ENCODE data around the gene DDB1.

Gene DDB1

GRCh38 chr11:61336171-61336935, 3.4 kb upstream of the DDB1 start:
- DNase-seq (ENCODE audit: low spot score), result peak; percentile 85

GRCh38 chr11:61335355-61335710, 2.4 kb upstream of the DDB1 start:
- no peak for DNase-seq (ENCODE audit: low spot score)

- DNase-seq (ENCODE audit: low spot score), result no peak
Observed at GRCh38 chr11:61334434-61335354, 1.8 kb upstream of the DDB1 start.

- no peak for DNase-seq (ENCODE audit: low spot score)
Observed at GRCh38 chr11:61333550-61334433, 887 bp upstream of the DDB1 start.

GRCh38 chr11:61332281-61332796, 566 bp downstream of the DDB1 start:
- no peak for DNase-seq (ENCODE audit: low spot score)

- no peak for DNase-seq (ENCODE audit: low spot score)
Observed at GRCh38 chr11:61331651-61332050, 1.3 kb downstream of the DDB1 start.

GRCh38 chr11:61329871-61330270, 3.0 kb downstream of the DDB1 start:
- DNase-seq (ENCODE audit: low spot score), result no peak

GRCh38 chr11:61328351-61328750, 4.6 kb downstream of the DDB1 start:
- DNase-seq (ENCODE audit: low spot score), result no peak

GRCh38 chr11:61327669-61328071, 5.2 kb downstream of the DDB1 start:
- no peak for DNase-seq (ENCODE audit: low spot score)

- no peak for DNase-seq (ENCODE audit: low spot score)
Observed at GRCh38 chr11:61325649-61326414, 7.1 kb downstream of the DDB1 start.

GRCh38 chr11:61315260-61315659, 17.6 kb downstream of the DDB1 start:
- no peak for DNase-seq (ENCODE audit: low spot score)

GRCh38 chr11:61310749-61311148, 22.2 kb downstream of the DDB1 start:
- no peak for DNase-seq (ENCODE audit: low spot score)

GRCh38 chr11:61309739-61310138, 23.2 kb downstream of the DDB1 start:
- DNase-seq (ENCODE audit: low spot score), result no peak

- no peak for DNase-seq (ENCODE audit: low spot score)
Observed at GRCh38 chr11:61309141-61309540, 23.8 kb downstream of the DDB1 start.

GRCh38 chr11:61307354-61307753, 25.6 kb downstream of the DDB1 start:
- no peak for DNase-seq (ENCODE audit: low spot score)

GRCh38 chr11:61306221-61306620, 26.7 kb downstream of the DDB1 start:
- DNase-seq (ENCODE audit: low spot score), result no peak

- no peak for DNase-seq (ENCODE audit: low spot score)
Observed at GRCh38 chr11:61305417-61305816, 27.5 kb downstream of the DDB1 start.

- no peak for DNase-seq (ENCODE audit: low spot score)
Observed at GRCh38 chr11:61303725-61304124, 29.2 kb downstream of the DDB1 start.

- DNase-seq (ENCODE audit: low spot score), result no peak
Observed at GRCh38 chr11:61302550-61302949, 30.4 kb downstream of the DDB1 start.

- no peak for DNase-seq (ENCODE audit: low spot score)
Observed at GRCh38 chr11:61298663-61299244, 34.2 kb downstream of the DDB1 start.

All from SK-N-DZ (cell line).